ENCODE data around the gene EEF2. TPM values are rescaled to one million over a fixed set of nuclear protein-coding genes. Genes with fewer than 3 reads are reported as not detected.

Gene EEF2
- 126 and 167 TPM in 2 replicates for polyA plus RNA-seq

GRCh38 chr19:3984908-3985642 lies at the start of gene EEF2:
Gene EEF2, minus strand, starts transcription at chr19:3985463. Its CDS starts 83 bp downstream, at chr19:3985380.

DNA sequence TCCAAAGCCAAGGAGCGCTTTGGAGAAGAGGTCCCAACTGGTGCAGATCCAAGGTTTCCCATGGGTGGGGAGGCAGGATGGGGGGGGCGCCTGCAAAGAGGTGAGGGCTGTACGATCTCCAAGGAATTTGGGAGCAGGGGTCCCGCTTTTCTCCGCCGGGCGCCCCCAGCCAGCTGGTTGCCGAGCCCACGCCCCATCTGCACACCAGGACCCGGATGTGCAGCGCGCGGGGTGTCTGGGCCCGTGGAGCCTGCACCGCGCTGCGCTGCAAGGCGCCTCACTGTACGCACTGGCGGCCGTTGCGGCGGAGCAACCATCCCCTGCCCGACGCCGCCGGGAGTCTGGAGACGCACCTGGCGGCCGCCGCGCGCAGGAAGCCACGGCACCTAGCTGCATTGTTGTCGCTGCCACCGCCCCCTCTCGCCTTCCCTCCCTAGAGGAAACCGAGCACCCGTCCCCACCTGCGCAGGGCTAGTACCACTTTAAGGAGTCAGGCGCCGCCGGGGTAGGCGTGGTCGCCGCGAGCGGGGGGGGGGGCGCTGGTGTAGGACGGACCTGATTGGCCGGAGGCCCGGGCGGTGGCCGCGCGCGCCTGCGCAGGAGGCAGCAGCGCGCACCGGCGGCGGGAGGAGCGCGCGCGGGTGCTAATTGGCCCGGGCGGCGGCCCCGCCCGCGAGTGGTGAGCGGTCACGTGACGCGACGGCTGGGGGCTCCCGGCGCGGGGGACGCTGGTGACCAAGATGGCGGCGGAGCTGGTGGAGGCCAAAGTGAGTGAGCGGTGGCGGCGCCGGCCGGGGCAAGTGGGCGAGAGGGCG lies 22.0 kb upstream of the EEF2 start, which contains the start of gene PIAS4:
PIAS4 (plus strand) TSS at position 716 of the 815 bp plus-strand sequence; CDS start at position 741, 25 bp downstream.

DNA sequence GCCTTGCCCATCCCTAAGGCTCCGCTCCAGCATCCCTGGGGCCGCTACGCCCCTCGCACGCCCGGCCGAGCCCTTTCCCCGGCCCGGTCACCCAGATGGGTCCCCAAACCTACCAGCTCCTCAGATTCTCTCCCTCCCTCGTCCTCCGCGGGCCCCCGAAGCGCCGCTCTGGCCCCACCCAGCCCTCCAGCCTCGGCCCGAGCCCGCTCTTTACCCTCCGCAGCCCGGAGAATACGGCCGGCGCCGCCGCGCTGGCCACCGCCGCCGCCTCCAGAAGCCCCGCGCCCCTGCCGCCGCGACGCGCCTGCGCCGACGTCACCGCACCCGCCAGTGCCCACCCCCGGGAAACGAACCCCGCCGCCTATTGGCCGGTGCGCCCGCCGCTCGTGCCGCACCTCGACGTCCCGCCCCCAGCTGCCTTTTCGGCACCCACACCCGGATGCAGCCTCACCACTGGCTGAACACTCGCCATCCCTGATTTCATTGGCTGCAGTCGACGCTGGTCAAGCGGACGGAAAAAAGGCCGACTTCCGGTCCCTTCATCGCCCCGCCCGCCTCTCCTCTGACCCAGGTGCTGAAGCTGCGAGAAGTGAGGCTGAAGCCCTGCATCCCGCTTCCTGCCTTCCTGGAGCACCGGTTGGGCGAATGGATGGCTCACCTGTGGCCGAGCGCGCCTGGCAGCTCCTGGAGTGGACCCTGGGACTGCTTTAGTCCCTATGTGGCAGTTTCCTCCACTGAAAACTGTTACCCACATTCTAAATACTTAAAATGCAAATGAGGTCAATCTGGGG lies 14.3 kb downstream of the EEF2 start, which contains the start of gene DAPK3:
DAPK3 (minus strand) TSS at position 292 of the 791 bp plus-strand sequence. CDS start 1,364 bp downstream, outside the sequence.

DNA sequence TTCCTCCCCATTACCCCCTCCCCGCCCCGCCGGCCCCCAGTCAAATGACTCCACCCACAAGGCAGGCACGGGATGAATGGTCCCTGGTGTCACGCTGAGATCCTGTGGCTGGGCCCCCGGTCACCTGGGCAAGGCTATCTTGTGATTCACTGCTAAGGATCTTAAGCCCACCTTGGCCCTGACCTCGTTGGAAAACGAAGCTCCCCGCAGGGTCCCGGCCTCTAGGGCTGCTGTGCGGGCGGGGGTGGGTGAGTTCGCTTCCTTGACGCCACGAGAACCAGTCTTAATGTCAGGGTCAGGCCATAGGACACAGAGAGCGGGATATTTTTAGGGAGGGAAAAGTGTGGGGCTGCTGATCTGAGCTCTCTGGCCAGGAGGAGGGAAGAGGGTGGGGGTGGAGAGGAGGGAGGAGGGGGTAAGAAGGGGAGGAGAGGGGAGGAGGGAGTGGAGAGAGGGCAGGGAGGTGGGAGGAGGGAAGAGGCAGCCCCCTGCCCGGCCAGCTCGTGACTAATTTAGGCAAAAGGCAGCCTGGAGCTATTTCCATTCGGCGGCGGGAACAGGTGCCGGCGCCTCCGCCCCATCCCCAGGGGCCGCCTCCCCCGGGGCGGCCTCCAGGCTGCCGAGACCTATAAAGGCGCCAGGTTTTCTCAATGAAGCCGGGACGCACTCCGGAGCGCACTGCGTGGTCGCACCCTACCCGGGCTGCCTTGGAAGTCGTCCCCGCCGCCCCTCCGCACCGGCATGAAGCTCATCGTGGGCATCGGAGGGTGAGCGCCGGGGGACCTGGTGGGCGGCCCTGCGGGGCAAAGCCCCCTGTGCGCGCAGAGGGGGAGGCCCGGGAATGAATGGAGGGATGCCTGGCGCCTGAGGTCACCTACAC lies 52.1 kb downstream of the EEF2 start, which contains the start of gene NMRK2:
NMRK2 (plus strand) TSS at position 139 of the 880 bp plus-strand sequence; CDS start at position 742, 603 bp downstream.

Other genes with a start within 250 kb of the EEF2 start
- 0.35 TPM in 2 replicates for gene APBA3, start 223.8 kb downstream of the EEF2 start, polyA plus RNA-seq
- 26.8 and 57.2 TPM in 2 replicates for gene MRPL54, start 222.8 kb downstream of the EEF2 start, polyA plus RNA-seq
- gene RAX2, start 213.2 kb downstream of the EEF2 start, polyA plus RNA-seq: not detected in 2 replicates
- gene MATK, start 199.1 kb downstream of the EEF2 start, polyA plus RNA-seq: 0.34 TPM in 1 of 2 replicates, not detected in the other
- 0.51 and 2.8 TPM in 2 replicates for gene ZFR2, start 116.4 kb downstream of the EEF2 start, polyA plus RNA-seq
- 2.4 and 4.7 TPM in 2 replicates for gene ATCAY, start 104.8 kb downstream of the EEF2 start, polyA plus RNA-seq
- gene NMRK2, start 52.4 kb downstream of the EEF2 start, polyA plus RNA-seq: not detected in 2 replicates
- 0.27 and 0.63 TPM in 2 replicates for gene DAPK3, start 14.4 kb downstream of the EEF2 start, polyA plus RNA-seq
- gene PIAS4, start 22.3 kb upstream of the EEF2 start, polyA plus RNA-seq: 0.59 and 1.2 TPM in 2 replicates
- 1.5 TPM in 2 replicates for gene ZBTB7A, start 81.4 kb upstream of the EEF2 start, polyA plus RNA-seq
- 7.0 and 11.9 TPM in 2 replicates for gene MAP2K2, start 138.7 kb upstream of the EEF2 start, polyA plus RNA-seq
- not detected in 2 replicates for gene CREB3L3, start 168.2 kb upstream of the EEF2 start, polyA plus RNA-seq
- 3.3 TPM in 1 of 2 replicates, not detected in the other for gene SIRT6, start 197.1 kb upstream of the EEF2 start, polyA plus RNA-seq
- gene ANKRD24, start 197.2 kb upstream of the EEF2 start, polyA plus RNA-seq: 0.25 and 1.1 TPM in 2 replicates
- not detected in 2 replicates for gene EBI3, start 244.1 kb upstream of the EEF2 start, polyA plus RNA-seq